ENCODE measurements around the gene CEP89. TPM values are rescaled to one million over a fixed set of nuclear protein-coding genes. Genes with fewer than 3 reads are reported as not detected.

Gene CEP89
- total RNA-seq, 2 experiments from 2014 or later, result 13.6 to 14.1 TPM

DNA sequence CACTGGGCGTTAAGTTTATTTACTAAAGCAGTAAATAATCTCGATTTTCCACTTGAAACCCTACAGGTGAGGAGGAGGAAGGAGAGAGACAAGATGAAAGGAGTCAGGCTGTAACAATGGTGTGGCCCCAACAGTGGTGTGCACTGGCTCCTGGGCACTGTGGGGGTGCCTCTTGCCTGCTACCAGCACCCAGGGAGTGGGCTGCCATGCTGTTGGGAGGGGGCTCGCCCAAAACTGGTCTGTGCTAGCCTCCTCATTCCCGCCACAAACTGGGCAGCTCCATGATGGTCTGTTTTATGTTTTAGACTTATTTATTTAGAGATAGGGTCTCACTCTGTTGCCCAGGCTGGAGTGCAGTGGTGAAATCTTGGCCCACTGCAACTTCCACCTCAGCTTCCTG, 52.4 kb downstream of the CEP89 start:
- Mint-ChIP-seq H3K27ac (no peak overlapping the region), H3K36me3 (peaks cover 6% of the 10 kb centered on the region), H3K4me1 (peaks cover 3% of the 10 kb centered on the region), H3K27me3 (no peaks in the 10 kb centered on the region), H3K9me3 (no peaks in the 10 kb centered on the region), H3K4me3 (no peak overlapping the region)
- DNase-seq, result no peak

- H3K9me3 Mint-ChIP-seq, result no peaks in the 10 kb centered on the region
- no peak overlapping the region for H3K27ac Mint-ChIP-seq
- no peak overlapping the region for H3K4me3 Mint-ChIP-seq
- peaks cover 3% of the 10 kb centered on the region for H3K36me3 Mint-ChIP-seq
- no peak for DNase-seq
- no peaks in the 10 kb centered on the region for H3K27me3 Mint-ChIP-seq
- H3K4me1 Mint-ChIP-seq, result peaks cover 3% of the 10 kb centered on the region
Observed at GRCh38 chr19:32917616-32917996, 54.2 kb downstream of the CEP89 start.

DNA sequence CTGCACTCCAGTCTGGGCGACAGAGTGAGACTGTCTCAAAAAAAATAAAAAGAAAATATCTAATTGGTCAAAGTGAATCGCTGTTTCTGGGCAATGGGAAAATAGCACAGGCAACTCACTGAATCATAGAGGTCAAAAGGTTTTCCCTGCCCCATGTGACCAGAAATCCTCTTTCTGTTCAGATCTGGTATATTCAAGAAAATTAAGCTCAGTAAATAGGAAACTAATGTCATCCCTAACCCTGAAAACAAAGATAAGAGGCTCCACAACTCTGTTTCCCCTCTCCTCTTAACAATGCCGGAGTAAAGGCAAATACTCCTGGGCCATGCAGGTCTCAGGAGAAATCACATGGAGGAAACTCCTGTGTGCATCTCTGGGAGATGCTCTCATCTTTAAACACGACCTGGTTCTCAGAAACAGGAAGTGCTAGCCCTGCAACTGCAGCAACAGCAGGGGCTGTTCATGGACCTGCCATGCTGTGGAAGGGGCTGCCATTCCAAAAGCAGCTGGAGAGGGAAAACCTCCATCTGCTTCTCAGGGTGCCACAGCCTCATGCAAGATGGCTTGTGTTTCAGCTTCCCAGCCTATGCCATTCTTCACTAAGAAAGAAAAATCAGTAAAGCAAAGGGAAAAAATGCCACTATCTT, 54.7 kb downstream of the CEP89 start:
- H3K27ac Mint-ChIP-seq, result no peak overlapping the region
- peaks cover 3% of the 10 kb centered on the region for H3K4me1 Mint-ChIP-seq
- peaks cover 3% of the 10 kb centered on the region for H3K36me3 Mint-ChIP-seq
- no peaks in the 10 kb centered on the region for H3K27me3 Mint-ChIP-seq
- DNase-seq, result no peak
- no peaks in the 10 kb centered on the region for H3K9me3 Mint-ChIP-seq
- H3K4me3 Mint-ChIP-seq, result no peak overlapping the region

- Mint-ChIP-seq H3K36me3 (peaks cover under 1% of the 10 kb centered on the region), H3K27ac (no peak overlapping the region), H3K4me1 (no peaks in the 10 kb centered on the region)
Observed at GRCh38 chr19:32914879-32915660, 56.7 kb downstream of the CEP89 start.

GRCh38 chr19:32911467-32911866, 60.3 kb downstream of the CEP89 start:
- no peak overlapping the region for H3K27ac Mint-ChIP-seq
- no peaks in the 10 kb centered on the region for H3K4me1 Mint-ChIP-seq
- H3K4me3 Mint-ChIP-seq, result no peak overlapping the region

More at GRCh38 chr19:32914879-32915660, 56.7 kb downstream of the CEP89 start:
- H3K4me3 Mint-ChIP-seq, result no peak overlapping the region
- H3K27me3 Mint-ChIP-seq, result no peaks in the 10 kb centered on the region
- no peak for DNase-seq
- H3K9me3 Mint-ChIP-seq, result no peaks in the 10 kb centered on the region

GRCh38 chr19:32910874-32911273, 60.9 kb downstream of the CEP89 start:
- Mint-ChIP-seq H3K9me3 (peaks cover 5% of the 10 kb centered on the region), H3K4me1 (no peaks in the 10 kb centered on the region), H3K4me3 (no peak overlapping the region), H3K27me3 (no peaks in the 10 kb centered on the region), H3K27ac (no peak overlapping the region), H3K36me3 (peaks cover 25% of the 10 kb centered on the region)
- no peak for DNase-seq

More at GRCh38 chr19:32911467-32911866, 60.3 kb downstream of the CEP89 start:
- no peak for DNase-seq
- Mint-ChIP-seq H3K27me3 (no peaks in the 10 kb centered on the region), H3K36me3 (peaks cover 19% of the 10 kb centered on the region), H3K9me3 (peaks cover under 1% of the 10 kb centered on the region)

- H3K27me3 Mint-ChIP-seq, result no peaks in the 10 kb centered on the region
- no peaks in the 10 kb centered on the region for H3K4me1 Mint-ChIP-seq
- peaks cover 8% of the 10 kb centered on the region for H3K9me3 Mint-ChIP-seq
- no peak overlapping the region for H3K27ac Mint-ChIP-seq
- no peak overlapping the region for H3K4me3 Mint-ChIP-seq
- no peak for DNase-seq
- peaks cover 26% of the 10 kb centered on the region for H3K36me3 Mint-ChIP-seq
Observed at GRCh38 chr19:32910094-32910493, 61.7 kb downstream of the CEP89 start.

- DNase-seq, result no peak
- Mint-ChIP-seq H3K4me1 (no peaks in the 10 kb centered on the region), H3K27me3 (no peaks in the 10 kb centered on the region), H3K27ac (no peak overlapping the region), H3K9me3 (peaks cover 8% of the 10 kb centered on the region), H3K36me3 (peaks cover 28% of the 10 kb centered on the region), H3K4me3 (no peak overlapping the region)
Observed at GRCh38 chr19:32909257-32909656, 62.5 kb downstream of the CEP89 start.

DNA sequence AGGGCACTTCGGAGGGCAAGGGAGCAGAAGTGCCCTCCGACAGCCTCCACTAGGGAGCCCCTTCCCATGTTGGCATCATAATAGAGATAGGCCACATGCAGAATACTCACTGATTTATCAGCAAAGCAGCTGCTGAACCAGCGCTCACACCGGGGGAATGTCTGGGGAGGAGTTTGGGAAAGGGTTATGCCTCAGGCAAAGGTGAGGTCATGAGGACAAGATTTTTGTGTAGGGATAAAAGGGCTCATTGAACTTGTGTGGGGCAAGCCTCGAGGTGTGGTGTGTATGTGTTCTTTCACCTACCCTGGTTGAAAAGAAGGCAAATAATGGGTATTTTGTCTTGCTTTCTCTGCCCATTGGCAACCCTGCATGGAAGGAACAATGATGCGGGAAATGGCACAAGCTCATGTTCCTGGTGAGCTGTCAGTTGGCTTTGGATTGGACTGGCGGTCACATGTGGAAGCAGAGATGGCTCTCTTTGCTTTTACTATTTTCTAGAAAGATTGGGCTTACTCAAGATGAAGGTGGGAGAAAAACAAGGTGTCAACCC, 63.0 kb downstream of the CEP89 start:
- H3K27me3 Mint-ChIP-seq, result no peaks in the 10 kb centered on the region
- H3K27ac Mint-ChIP-seq, result no peak overlapping the region
- H3K9me3 Mint-ChIP-seq, result peaks cover 8% of the 10 kb centered on the region
- no peaks in the 10 kb centered on the region for H3K4me1 Mint-ChIP-seq
- peaks cover 29% of the 10 kb centered on the region for H3K36me3 Mint-ChIP-seq
- DNase-seq, result no peak
- H3K4me3 Mint-ChIP-seq, result no peak overlapping the region

DNA sequence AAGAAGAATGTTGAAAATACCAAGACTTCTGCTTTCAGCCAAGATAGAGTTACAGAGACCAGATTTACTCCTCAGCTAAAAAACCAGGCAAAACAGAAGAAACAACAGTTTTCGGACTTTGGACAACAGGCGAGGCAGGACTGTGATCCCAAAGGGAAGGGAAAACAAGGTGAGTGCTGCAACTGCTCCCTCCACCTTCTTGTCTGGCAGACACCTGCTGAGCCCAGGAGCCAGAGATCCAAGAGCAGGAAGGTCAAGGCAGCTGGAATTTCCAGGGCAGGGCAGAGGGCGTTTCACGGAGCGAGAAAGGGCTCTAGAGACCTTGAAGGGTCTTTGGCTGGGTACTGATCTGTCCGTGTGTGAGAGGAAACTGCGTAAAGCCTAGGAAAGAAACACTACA, 69.3 kb downstream of the CEP89 start:
- Mint-ChIP-seq H3K36me3 (peaks cover 31% of the 10 kb centered on the region), H3K4me3 (no peak overlapping the region), H3K9me3 (peaks cover 8% of the 10 kb centered on the region), H3K4me1 (no peaks in the 10 kb centered on the region), H3K27me3 (no peaks in the 10 kb centered on the region), H3K27ac (no peak overlapping the region)
- no peak for DNase-seq

DNA sequence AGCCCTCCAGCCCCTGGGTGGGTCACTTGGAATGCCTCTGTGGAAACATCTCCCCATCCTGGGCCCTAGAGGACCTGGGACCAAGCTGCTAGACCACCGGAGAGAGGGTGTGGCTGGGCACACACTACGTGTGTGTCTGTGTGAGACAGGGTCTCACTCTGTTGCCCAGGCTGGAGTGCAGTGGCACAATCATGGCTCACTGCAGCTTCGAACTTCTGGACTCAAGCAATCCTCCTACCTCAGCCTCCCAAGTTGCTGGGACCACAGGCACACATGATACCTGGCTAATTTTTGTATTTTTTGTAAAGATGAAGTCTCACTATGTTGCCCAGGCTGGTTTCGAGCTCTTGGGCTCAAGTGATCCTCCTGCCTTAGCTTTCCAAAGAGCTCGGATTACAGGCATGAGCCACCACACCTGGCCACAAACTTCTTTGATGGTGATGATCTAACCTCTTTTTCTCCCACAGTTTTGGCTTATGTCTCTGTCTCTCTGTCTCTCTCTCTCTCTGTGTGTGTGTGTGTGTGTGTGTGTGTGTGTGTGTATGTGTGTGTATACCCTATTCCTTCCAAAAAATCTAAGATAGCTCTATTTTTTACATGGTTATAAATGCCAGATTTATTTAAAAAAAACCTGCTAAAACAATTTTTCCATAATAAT, 70.1 kb downstream of the CEP89 start:
- Mint-ChIP-seq H3K4me1 (no peaks in the 10 kb centered on the region), H3K9me3 (peaks cover 8% of the 10 kb centered on the region), H3K4me3 (no peak overlapping the region), H3K27ac (no peak overlapping the region), H3K36me3 (peaks cover 33% of the 10 kb centered on the region), H3K27me3 (no peaks in the 10 kb centered on the region)
- DNase-seq, result no peak

GRCh38 chr19:32896516-32897214, 75.1 kb downstream of the CEP89 start:
- H3K36me3 Mint-ChIP-seq, result peaks cover 57% of the 10 kb centered on the region
- DNase-seq, result no peak
- H3K27me3 Mint-ChIP-seq, result no peaks in the 10 kb centered on the region
- peaks cover 17% of the 10 kb centered on the region for H3K9me3 Mint-ChIP-seq
- no peak overlapping the region for H3K4me3 Mint-ChIP-seq
- H3K4me1 Mint-ChIP-seq, result peaks cover 5% of the 10 kb centered on the region
- H3K27ac Mint-ChIP-seq, result no peak overlapping the region

GRCh38 chr19:32895384-32895783, 76.4 kb downstream of the CEP89 start:
- Mint-ChIP-seq H3K27me3 (no peaks in the 10 kb centered on the region), H3K4me3 (no peak overlapping the region), H3K27ac (no peak overlapping the region), H3K36me3 (peaks cover 63% of the 10 kb centered on the region), H3K4me1 (peaks cover 5% of the 10 kb centered on the region), H3K9me3 (peaks cover 22% of the 10 kb centered on the region)
- DNase-seq, result no peak

- no peak overlapping the region for H3K27ac Mint-ChIP-seq
- H3K9me3 Mint-ChIP-seq, result peaks cover 22% of the 10 kb centered on the region
Observed at GRCh38 chr19:32891609-32892008, 80.1 kb downstream of the CEP89 start.

GRCh38 chr19:32890841-32891240, 80.9 kb downstream of the CEP89 start:
- peaks cover 41% of the 10 kb centered on the region for H3K36me3 Mint-ChIP-seq

More at GRCh38 chr19:32891609-32892008, 80.1 kb downstream of the CEP89 start:
- Mint-ChIP-seq H3K27me3 (no peaks in the 10 kb centered on the region), H3K4me3 (no peak overlapping the region), H3K4me1 (peaks cover 5% of the 10 kb centered on the region), H3K36me3 (peaks cover 43% of the 10 kb centered on the region)
- no peak for DNase-seq

More at GRCh38 chr19:32890841-32891240, 80.9 kb downstream of the CEP89 start:
- Mint-ChIP-seq H3K4me1 (peaks cover 5% of the 10 kb centered on the region), H3K27ac (no peak overlapping the region), H3K9me3 (peaks cover 22% of the 10 kb centered on the region), H3K27me3 (no peaks in the 10 kb centered on the region), H3K4me3 (no peak overlapping the region)
- DNase-seq, result no peak
